Measurements from ENCODE around the gene NCAPG2.
"Not testable (repeated sequence)": the region's sequence is repeated elsewhere in the genome, so short reads cannot be mapped to it uniquely, and the experiment has no call there.

NCAPG2 gene

DNA sequence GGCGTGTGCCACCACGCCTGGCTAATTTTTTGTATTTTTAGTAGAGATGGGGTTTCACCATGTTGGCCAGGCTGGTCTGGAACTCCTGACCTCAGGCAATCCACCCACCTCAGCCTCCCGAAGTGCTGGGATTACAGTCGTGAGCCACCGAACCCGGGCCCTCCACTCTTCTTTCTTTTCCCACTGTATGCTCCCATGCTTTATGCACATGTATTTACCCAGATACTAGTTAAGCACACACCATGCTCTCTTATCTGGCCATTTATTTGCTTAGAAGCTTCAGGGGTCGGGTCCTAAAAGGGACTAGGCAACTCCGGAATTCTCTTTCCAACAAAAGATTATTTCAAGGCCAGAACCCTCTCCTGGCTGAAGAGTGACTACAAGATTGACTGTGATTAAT lies 78.3 kb downstream of the NCAPG2 start:
- not testable (repeated sequence) for DNase-seq (ENCODE audit: low spot score)

DNA sequence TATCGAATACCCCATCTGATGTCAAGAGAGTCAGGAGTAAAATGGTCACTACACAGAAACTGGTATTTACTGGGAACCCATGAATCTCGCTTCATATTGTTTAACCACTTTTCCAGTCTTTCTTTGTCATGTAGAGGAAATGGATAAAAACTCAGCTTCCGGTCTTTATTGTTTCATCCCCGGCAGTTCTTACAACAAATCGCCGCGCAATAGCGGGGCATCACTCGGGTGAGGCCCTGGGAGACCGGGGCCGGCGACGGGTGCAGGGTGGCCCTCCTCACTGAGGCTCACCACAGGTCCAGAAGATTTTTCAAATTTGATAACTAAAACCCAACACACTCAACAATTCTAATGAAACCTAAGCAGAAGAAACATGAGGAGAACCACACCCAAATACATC lies 81.4 kb downstream of the NCAPG2 start:
- no peak for DNase-seq (ENCODE audit: low spot score)

DNA sequence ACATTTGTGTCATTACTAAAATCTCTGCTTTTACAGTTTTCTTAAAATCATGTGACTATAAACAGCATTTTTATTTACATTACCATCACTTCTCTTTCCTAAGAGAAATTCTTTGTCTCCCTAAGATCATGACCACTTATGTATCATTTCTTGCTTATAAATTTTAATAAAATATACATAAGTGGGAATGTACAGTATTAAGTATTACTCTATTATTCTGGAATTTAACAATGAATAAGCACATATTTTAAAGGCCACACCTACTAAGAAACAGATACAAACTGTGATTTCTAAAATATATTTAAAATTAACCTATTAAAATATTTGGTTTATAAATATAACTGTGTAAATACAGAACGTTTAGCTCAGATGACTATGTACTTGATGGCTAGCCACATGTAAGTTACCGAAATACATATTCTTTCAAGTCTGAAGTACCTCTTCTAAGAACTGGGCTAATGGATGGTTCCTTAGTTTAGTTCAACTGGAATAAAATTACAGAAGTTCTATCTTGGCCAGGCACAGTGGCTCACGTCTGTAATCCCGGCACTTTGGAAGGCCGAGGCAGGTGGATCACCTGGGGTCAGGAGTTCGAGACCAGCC lies 83.7 kb downstream of the NCAPG2 start:
- no peak for DNase-seq (ENCODE audit: low spot score)

DNA sequence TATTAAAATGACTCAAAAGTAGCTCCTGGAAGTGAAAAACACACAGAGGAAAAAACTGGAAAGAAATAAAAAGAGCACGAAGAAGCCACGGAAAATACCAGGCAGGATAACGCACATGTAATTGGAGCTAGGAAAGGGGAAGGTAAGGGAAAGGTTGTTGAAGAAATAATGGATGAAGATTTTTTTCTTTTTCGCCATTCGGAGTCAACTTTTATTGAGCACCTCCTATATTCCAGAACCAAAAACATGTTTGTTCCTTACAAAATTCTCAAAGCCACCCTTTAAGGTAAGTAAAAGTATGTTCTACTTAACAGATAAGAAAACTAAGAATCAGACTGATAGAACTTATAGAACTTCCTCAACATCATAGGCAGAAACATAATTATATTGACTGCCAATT lies 84.2 kb downstream of the NCAPG2 start:
- no peak for DNase-seq (ENCODE audit: low spot score)

GRCh38 chr7:158618745-158619140 lies 85.9 kb downstream of the NCAPG2 start:
- DNase-seq (ENCODE audit: low spot score): no peak

- no peak for DNase-seq (ENCODE audit: low spot score)
These were observed 86.9 kb downstream of the NCAPG2 start for GRCh38 chr7:158617737-158618128.

- no peak for DNase-seq (ENCODE audit: low spot score)
These were observed 88.6 kb downstream of the NCAPG2 start for GRCh38 chr7:158616050-158616449.

GRCh38 chr7:158614700-158615099 lies 89.9 kb downstream of the NCAPG2 start:
- DNase-seq (ENCODE audit: low spot score): no peak

DNA sequence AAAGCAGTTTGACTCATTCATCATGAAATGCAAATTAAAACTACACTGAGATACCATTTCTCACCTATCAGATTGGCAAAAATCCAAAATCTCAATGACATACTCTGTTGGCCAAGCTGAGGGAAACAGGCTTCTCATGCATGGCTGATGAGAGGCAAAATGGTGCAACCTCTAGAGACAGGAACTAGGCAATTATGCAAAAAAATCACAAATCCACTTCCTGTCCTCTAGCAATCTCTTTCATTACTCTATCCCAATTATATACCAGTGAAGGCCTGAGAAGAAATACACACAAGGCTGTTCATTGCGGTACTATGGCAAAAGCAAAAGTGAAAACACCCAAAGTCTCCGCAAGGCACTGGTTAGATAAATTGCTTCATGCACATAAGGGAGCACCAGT lies 91.1 kb downstream of the NCAPG2 start:
- no peak for DNase-seq (ENCODE audit: low spot score)

DNA sequence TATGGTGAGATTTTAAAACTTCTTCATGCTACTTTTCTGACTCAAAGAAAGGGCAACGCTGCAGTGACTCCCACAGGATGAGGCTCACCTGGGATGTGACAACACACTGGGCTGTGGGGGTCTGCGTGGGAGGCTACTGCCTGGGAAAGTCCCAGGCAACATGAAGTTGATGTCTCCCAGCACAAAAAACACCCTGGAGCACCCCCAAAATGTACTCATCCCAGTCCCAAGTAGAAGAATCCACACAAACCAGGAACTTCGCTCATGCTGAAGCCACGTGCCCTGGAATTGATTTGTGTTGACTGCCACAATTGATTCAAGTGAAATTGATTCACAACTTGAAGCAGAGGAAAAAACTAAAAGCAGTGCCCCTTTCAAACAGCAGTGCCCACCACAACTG lies 92.1 kb downstream of the NCAPG2 start:
- DNase-seq (ENCODE audit: low spot score): no peak

- no peak for DNase-seq (ENCODE audit: low spot score)
These were observed 93.1 kb downstream of the NCAPG2 start for GRCh38 chr7:158611541-158611940.

- no peak for DNase-seq (ENCODE audit: low spot score)
These were observed 95.2 kb downstream of the NCAPG2 start for GRCh38 chr7:158609313-158609974.

GRCh38 chr7:158607563-158607962 lies 97.0 kb downstream of the NCAPG2 start:
- DNase-seq (ENCODE audit: low spot score): no peak

GRCh38 chr7:158606671-158607424 lies 97.8 kb downstream of the NCAPG2 start:
- DNase-seq (ENCODE audit: low spot score): no peak

DNA sequence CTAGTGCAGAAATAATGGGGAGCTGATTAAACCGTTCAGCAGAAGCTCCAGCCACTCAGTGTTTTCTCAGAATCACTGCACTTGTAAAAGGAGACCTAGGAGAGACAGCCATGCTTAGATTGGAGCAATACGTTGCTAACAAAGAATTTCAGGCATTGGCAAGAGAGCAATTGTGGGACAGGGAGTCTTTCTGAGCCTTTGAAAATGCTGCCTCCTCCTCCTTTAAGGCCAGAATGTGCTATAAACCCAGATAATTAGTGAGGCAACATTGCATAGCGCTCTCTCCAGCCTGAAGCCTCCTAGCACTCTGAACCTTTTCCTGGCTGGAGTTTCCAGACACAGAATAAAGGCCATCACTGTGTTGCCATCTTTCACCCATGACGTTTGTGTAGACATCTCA lies 98.5 kb downstream of the NCAPG2 start:
- DNase-seq (ENCODE audit: low spot score): no peak

GRCh38 chr7:158603773-158604755 lies 100.5 kb downstream of the NCAPG2 start:
- DNase-seq (ENCODE audit: low spot score): no peak

- DNase-seq (ENCODE audit: low spot score): no peak
These were observed 101.5 kb downstream of the NCAPG2 start for GRCh38 chr7:158602905-158603772.

- DNase-seq (ENCODE audit: low spot score): no peak
These were observed 102.6 kb downstream of the NCAPG2 start for GRCh38 chr7:158602041-158602440.

DNA sequence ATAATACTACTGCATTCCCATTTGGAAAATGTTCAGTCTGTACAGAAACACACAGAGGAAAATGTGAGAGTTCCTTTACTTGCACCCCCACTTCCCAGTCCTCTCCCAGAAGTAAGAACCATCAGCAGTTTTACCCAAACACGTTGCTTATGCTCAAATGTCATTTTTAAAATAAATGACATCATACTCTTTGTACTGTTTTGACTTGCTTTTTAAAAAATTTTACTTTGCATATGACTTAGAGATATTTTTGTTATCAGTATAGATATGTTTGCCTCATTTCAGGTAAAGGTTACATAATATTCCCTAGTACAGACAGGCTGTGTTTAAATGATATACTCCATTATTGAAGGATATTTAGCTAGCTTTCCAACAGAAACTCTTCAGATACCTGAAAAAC lies 103.5 kb downstream of the NCAPG2 start:
- no peak for DNase-seq (ENCODE audit: low spot score)

GRCh38 chr7:158596745-158597144 lies 107.9 kb downstream of the NCAPG2 start:
- no peak for DNase-seq (ENCODE audit: low spot score)

DNA sequence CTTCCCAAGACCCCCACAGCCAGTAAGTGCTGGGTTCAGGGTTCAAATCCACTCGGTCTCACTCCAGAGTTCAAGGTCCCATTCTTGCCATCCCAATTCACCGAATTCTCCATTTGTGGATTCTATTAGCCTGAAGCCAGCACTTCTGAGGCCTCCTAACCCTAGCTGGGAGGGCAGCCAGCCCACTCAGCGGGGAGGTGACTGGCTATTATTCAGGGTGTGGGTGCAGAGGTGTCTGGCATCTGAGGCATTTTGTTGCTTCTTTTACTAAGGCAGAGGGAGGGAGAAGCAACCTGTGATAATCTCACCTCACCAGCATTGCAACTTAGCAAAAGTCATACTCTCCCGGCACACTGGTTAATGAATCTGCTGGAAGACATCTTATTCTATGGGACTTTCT lies 108.3 kb downstream of the NCAPG2 start:
- DNase-seq (ENCODE audit: low spot score): no peak

Data from D341Med (cell line).